K562 (cell line): ENCODE data around the gene ELF2. TPM values are rescaled to one million over a fixed set of nuclear protein-coding genes. Genes with fewer than 3 reads are reported as not detected.

Source experiments
- ATF7 ChIP-seq: fragments of 450-650 bp; IDR thresholded peaks from 2 replicates; pipeline ENCODE4 v1.7.1; 2014; ENCODE audit warnings: mild to moderate bottlenecking, moderate library complexity
- CBFB ChIP-seq: sonication (generic); formaldehyde crosslinking; IDR thresholded peaks from 2 replicates; pipeline ENCODE4 v1.4.0; 2020; ENCODE audit warnings: mild to moderate bottlenecking, missing genetic modification reagents
- CEBPG ChIP-seq, 3 experiments: fragments of 200-800 bp in 1 of 3; sonication (Bioruptor generic) in 1 of 3; sonication (generic) in 1 of 3; formaldehyde crosslinking in 1 of 3; IDR thresholded peaks in 2 of 3; conservative IDR thresholded peaks in 1 of 3; 2 replicates each; pipeline versions ENCODE4 v1.6.1 to v1.8.0; 2016 to 2022; ENCODE audit warnings: missing compliant biosample characterization in 2 of 3, missing genetic modification characterization in 2 of 3, mild to moderate bottlenecking in 1 of 3, missing genetic modification reagents in 1 of 3
- ESRRB ChIP-seq: fragments of 250-450 bp; sonication (Bioruptor Pico); IDR thresholded peaks from 2 replicates; pipeline ENCODE4 v1.5.0; 2020; ENCODE audit warnings: mild to moderate bottlenecking, moderate library complexity, borderline replicate concordance
- GATAD2B ChIP-seq: fragments of 450-650 bp; IDR thresholded peaks from 2 replicates; pipeline ENCODE4 v1.6.1; 2017; ENCODE audit warnings: mild to moderate bottlenecking, borderline replicate concordance
- ILF3 ChIP-seq: fragments of 450-650 bp; IDR thresholded peaks from 2 replicates; pipeline ENCODE4 v1.6.1; 2018; ENCODE audit warnings: antibody characterized with exemption, mild to moderate bottlenecking, moderate library complexity, borderline replicate concordance
- KAT2B ChIP-seq: IDR thresholded peaks from one replicate; pipeline ENCODE4 v1.6.1; 2012; ENCODE audit warnings: low read depth, mild to moderate bottlenecking, control low read depth, inconsistent platforms, low read length, moderate library complexity
- L3MBTL2 ChIP-seq: fragments of 450-650 bp; IDR thresholded peaks from 2 replicates; pipeline ENCODE4 v1.6.1; 2016; ENCODE audit warnings: mild to moderate bottlenecking, moderate library complexity
- SMARCE1 ChIP-seq: fragments of 450-650 bp; IDR thresholded peaks from 2 replicates; pipeline ENCODE4 v1.7.1; 2016; ENCODE audit warnings: mild to moderate bottlenecking
- TCFL5 ChIP-seq: fragments of 250-450 bp; sonication (Bioruptor Pico); conservative IDR thresholded peaks from 2 replicates; pipeline ENCODE4 v1.6.1; 2021; ENCODE audit warnings: mild to moderate bottlenecking, moderate library complexity, matching md5 sums
- TEAD4 ChIP-seq, 2 experiments: sonication (generic) in 1 of 2; formaldehyde crosslinking in 1 of 2; IDR thresholded peaks; 2 replicates each; pipeline versions ENCODE4 v1.6.1 to v1.8.0; 2012 to 2022; ENCODE audit warnings: borderline replicate concordance in 1 of 2, inconsistent platforms in 1 of 2, low read length in 1 of 2, mild to moderate bottlenecking in 1 of 2, missing genetic modification reagents in 1 of 2
- TFAM ChIP-seq: fragments of 250-450 bp; sonication (Bioruptor Pico); conservative IDR thresholded peaks from 2 replicates; pipeline ENCODE4 v1.5.0; 2021; ENCODE audit warnings: mild to moderate bottlenecking, moderate library complexity
- U2AF2 ChIP-seq: fragments of 200-400 bp; formaldehyde crosslinking; optimal IDR thresholded peaks from 2 replicates; pipeline ENCODE3; 2017; ENCODE audit warnings: low read depth, mild to moderate bottlenecking, low read length
- ZBTB7A ChIP-seq: IDR thresholded peaks from 2 replicates; pipeline ENCODE4 v1.6.1; 2011; ENCODE audit warnings: low read depth, mild to moderate bottlenecking, low read length, moderate library complexity, borderline replicate concordance; ENCODE audit not compliant: control insufficient read depth
- polyA plus RNA-seq, 8 experiments: library from polyadenylated mRNA; depleted of rRNA in 4 of 8; stranded (reverse) in 5 of 8; unstranded in 3 of 8; fragments of >200 nt; fragmentation: Nextera tagmentation in 2 of 8; fragmentation: Illumina TruSeq in 1 of 8; extraction: Ambion mirVana in 2 of 8; extraction: Trizol in 1 of 8; gene quantifications; 2 replicates each; pipeline versions ENCODE4 v1.2.1 to v1.2.3, GENCODE V29; 2011 to 2014; ENCODE audit warnings: inconsistent platforms in 1 of 8, missing spikeins in 1 of 8
- total RNA-seq, 7 experiments: library from RNA; depleted of rRNA in 6 of 7; stranded (reverse); fragments of >200 nt in 6 of 7; fragmentation: Illumina TruSeq in 2 of 7; extraction: Trizol in 2 of 7; gene quantifications; 2 replicates each; pipeline versions ENCODE4 v1.2.1 to v1.2.3, GENCODE V29; 2011 to 2021; ENCODE audit warnings: low replicate concordance in 1 of 7
- TF ChIP-seq, protein P1 (sequence below): fragments of 450-650 bp; IDR thresholded peaks from 2 replicates; pipeline ENCODE4 v1.6.1; 2016; ENCODE audit warnings: borderline replicate concordance
- TF ChIP-seq, protein P2 (sequence below): fragments of 450-650 bp; IDR thresholded peaks from 2 replicates; pipeline ENCODE4 v1.6.1; 2016; ENCODE audit warnings: antibody characterized with exemption
- TF ChIP-seq, protein P3 (sequence below): fragments of 250-450 bp; sonication (Bioruptor Pico); IDR thresholded peaks from 2 replicates; pipeline ENCODE4 v1.4.0; 2020
- TF ChIP-seq, protein P4 (sequence below), 2 experiments: fragments of 450-650 bp; conservative IDR thresholded peaks; 2 replicates each; pipeline ENCODE4 v1.6.1; 2017; ENCODE audit warnings: mild to moderate bottlenecking in 2 of 2, moderate library complexity in 2 of 2

The ELF2 gene
- total and polyA plus RNA-seq, 9 of the 15 experiments (the other 6 are each of a cell fraction or from before 2014, with no cell fraction given), result 9.4 to 58.7 (median 41.6) TPM

DNA sequence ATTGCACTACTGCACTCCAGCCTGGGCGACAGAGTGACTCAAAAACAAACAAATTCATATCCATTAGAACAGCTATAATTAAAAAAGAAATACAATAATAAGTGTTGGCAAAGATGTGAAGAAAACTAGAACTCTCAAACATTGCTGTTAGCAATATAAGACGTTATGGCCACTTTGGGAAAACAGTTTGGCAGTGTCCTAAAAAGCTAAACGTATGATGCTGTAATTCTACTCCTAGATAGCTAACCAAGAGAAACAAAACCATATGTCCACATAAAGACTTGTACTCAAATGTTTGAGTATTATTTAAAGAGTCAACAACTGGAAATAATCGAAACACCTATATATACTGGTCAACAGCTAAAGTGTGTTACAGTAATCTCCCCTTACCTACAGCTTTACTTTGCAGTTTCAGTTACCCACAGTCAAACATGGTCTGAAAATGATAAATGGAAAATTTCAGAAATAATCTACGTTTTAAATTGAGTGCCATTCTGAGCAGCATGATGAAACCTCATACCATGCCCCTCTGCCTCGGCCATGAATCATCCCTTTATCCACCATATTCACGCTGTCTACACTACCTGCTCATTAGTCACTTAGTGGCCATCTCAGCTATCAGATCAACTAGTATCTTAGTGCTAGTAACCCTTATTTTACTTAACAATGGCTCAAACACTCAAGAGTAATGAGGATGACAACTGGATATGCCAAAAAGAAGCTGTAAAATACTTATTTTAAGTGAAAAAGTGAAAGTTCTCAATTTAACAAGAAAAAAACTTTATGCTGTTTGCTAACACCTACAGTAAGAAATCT, 4.9 kb downstream of the ELF2 start (continued):
- TF ChIP-seq CEBPG (CRISPR knock-in tag; IDR thresholded peaks at IDR 0.05) (peak; percentile 71; the same call in 1 of the 2 replicates), CEBPG (tag; conservative IDR thresholded peaks at IDR 0.05 in 1 of 2, IDR thresholded peaks at IDR 0.05 in 1 of 2) (peak; percentile 31 to 82; a peak in 2 of 4 replicates), L3MBTL2 (no peak), ATF7 (peak; percentile 29; the same call in 1 of the 2 replicates), GATAD2B (0 out of 2 replicates have a peak, but pooled peaks have one; percentile 45), KAT2B (no peak), SMARCE1 (peak; percentile 71), CBFB (no peak), TCFL5 (no peak), ILF3 (no peak), ZBTB7A (no peak), TEAD4 (IDR thresholded peaks at IDR 0.05; ENCODE audit: low read length) (peak; percentile 14; the same call in 1 of the 2 replicates), TEAD4 (CRISPR knock-in tag; IDR thresholded peaks at IDR 0.05; ENCODE audit: borderline replicate concordance) (no peak), U2AF2 (no peak), TFAM (CRISPR knock-in tag) (no peak), ESRRB (CRISPR knock-in tag) (no peak)
- TF ChIP-seq, protein P1, sequence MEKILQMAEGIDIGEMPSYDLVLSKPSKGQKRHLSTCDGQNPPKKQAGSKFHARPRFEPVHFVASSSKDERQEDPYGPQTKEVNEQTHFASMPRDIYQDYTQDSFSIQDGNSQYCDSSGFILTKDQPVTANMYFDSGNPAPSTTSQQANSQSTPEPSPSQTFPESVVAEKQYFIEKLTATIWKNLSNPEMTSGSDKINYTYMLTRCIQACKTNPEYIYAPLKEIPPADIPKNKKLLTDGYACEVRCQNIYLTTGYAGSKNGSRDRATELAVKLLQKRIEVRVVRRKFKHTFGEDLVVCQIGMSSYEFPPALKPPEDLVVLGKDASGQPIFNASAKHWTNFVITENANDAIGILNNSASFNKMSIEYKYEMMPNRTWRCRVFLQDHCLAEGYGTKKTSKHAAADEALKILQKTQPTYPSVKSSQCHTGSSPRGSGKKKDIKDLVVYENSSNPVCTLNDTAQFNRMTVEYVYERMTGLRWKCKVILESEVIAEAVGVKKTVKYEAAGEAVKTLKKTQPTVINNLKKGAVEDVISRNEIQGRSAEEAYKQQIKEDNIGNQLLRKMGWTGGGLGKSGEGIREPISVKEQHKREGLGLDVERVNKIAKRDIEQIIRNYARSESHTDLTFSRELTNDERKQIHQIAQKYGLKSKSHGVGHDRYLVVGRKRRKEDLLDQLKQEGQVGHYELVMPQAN, result no peak
- TF ChIP-seq, protein P2, sequence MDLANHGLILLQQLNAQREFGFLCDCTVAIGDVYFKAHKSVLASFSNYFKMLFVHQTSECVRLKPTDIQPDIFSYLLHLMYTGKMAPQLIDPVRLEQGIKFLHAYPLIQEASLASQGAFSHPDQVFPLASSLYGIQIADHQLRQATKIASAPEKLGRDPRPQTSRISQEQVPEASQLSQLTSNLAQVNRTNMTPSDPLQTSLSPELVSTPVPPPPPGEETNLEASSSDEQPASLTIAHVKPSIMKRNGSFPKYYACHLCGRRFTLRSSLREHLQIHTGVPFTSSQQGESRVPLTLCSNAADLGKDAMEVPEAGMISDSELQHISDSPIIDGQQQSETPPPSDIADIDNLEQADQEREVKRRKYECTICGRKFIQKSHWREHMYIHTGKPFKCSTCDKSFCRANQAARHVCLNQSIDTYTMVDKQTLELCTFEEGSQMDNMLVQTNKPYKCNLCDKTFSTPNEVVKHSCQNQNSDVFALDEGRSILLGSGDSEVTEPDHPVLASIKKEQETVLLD, result no peak
- TF ChIP-seq, protein P3, sequence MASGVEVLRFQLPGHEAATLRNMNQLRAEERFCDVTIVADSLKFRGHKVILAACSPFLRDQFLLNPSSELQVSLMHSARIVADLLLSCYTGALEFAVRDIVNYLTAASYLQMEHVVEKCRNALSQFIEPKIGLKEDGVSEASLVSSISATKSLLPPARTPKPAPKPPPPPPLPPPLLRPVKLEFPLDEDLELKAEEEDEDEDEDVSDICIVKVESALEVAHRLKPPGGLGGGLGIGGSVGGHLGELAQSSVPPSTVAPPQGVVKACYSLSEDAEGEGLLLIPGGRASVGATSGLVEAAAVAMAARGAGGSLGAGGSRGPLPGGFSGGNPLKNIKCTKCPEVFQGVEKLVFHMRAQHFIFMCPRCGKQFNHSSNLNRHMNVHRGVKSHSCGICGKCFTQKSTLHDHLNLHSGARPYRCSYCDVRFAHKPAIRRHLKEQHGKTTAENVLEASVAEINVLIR (CRISPR knock-in tag), result no peak
- TF ChIP-seq, protein P4, sequence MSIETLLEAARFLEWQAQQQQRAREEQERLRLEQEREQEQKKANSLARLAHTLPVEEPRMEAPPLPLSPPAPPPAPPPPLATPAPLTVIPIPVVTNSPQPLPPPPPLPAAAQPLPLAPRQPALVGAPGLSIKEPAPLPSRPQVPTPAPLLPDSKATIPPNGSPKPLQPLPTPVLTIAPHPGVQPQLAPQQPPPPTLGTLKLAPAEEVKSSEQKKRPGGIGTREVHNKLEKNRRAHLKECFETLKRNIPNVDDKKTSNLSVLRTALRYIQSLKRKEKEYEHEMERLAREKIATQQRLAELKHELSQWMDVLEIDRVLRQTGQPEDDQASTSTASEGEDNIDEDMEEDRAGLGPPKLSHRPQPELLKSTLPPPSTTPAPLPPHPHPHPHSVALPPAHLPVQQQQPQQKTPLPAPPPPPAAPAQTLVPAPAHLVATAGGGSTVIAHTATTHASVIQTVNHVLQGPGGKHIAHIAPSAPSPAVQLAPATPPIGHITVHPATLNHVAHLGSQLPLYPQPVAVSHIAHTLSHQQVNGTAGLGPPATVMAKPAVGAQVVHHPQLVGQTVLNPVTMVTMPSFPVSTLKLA (conservative IDR thresholded peaks at IDR 0.05), result no peak
